ENCODE data around the gene XPA. TPM values are rescaled to one million over a fixed set of nuclear protein-coding genes. Genes with fewer than 3 reads are reported as not detected.
A peak's percentile ranks its signal among the peaks of the same experiment; 100 is the strongest.
"Not testable (repeated sequence)": the region's sequence is repeated elsewhere in the genome, so short reads cannot be mapped to it uniquely, and the experiment has no call there.

The XPA gene
- polyA plus RNA-seq, 3 donors, result 2.9 to 15.8 (median 15.4) TPM

DNA sequence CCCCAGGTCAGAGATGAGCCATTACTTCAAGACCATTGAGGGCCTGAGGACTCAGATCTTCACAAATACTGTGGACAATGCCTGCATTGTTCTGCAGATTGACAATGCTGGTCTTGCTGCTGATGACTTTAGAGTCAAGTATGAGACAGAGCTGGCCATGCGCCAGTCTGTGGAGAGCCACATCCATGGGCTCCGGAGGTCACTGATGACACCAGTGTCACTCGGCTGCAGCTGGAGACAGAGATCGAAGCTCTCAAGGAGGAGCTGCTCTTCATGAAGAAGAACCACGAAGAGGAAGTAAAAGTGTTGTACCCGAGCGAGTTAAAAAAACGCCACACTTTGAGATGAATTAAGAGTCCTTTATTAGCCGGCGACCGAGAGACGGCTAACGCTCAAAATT is 2.1 kb upstream of the XPA start:
- intact Hi-C loops (cut with micrococcal nuclease), result loop anchor here in 1 of 2 donors (10.0 kb wide), 1 partner anchor 64 kb away; the partner anchor contains the start of genes NCBP1 and TSTD2
- H3K27me3 Mint-ChIP-seq (ENCODE audit: low read depth in 3 of 3), result peaks cover 15 to 23% (median 18%) of the 10 kb centered on the region in 3 donors

DNA sequence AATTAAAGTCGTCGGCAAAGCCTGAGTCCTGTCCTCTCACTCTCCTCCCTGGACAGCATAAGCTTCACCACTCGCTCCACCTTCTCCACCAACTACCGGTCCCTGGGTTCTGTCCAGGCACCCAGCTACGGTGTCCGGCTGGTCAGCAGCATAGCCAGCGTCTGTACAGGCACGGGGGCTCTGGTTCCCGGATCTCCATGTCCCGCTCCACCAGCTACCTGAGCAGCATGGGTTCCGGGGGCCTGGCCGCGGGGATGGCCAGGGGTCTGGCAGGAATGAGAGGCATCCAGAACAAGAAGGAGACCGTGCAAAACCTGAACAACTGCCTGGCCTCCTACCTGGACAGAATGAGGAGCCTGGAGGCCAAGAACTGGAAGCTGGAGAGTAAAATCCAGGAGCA is 1.7 kb upstream of the XPA start:
- Histone ChIP-seq H3K9me3 (replicated peaks in 1 of 2; ENCODE audit: control insufficient read depth in 1 of 2, insufficient read depth in 1 of 2, low read length in 2 of 2) (no peaks in the 10 kb centered on the region), H3K27ac (ENCODE audit: low read depth in 1 of 2, low read length in 2 of 2) (no peak overlapping the region), H3K9ac (ENCODE audit: insufficient read depth, low read length, poor library complexity, severe bottlenecking) (no peak overlapping the region), H2AFZ (ENCODE audit: insufficient read depth, low read depth, low read length, poor library complexity, severe bottlenecking) (peak overlapping the region; percentile 56), H3K79me2 (ENCODE audit: insufficient read depth, low read length) (peaks cover 26% of the 10 kb centered on the region), H3K27me3 (ENCODE audit: control insufficient read depth in 2 of 2, insufficient read depth in 2 of 2, low read length in 2 of 2) (peaks cover 0 to 5% of the 10 kb centered on the region in 2 donors), H3K36me3 (replicated peaks in 1 of 2; ENCODE audit: control insufficient read depth in 1 of 2, insufficient read depth in 2 of 2, low read length in 2 of 2) (no peaks in the 10 kb centered on the region), H3K4me1 (ENCODE audit: control insufficient read depth in 1 of 2, insufficient read depth in 2 of 2, low read length in 2 of 2) (peaks cover 31 to 38% of the 10 kb centered on the region in 2 donors), H3K4me2 (replicated peaks; ENCODE audit: extremely low read depth, low read length, poor library complexity, severe bottlenecking) (no peak overlapping the region), H3K4me3 (replicated peaks in 1 of 3; ENCODE audit: low read depth in 2 of 3, low read length in 3 of 3) (peak overlapping the region in 1 of 3 experiments; percentile 18), H4K20me1 (ENCODE audit: insufficient read depth, low read length) (peaks cover 14% of the 10 kb centered on the region)
- no peak for DNase-seq
- peaks cover 47% of the 10 kb centered on the region for H3K4me1 Mint-ChIP-seq
- TF ChIP-seq, protein P1, sequence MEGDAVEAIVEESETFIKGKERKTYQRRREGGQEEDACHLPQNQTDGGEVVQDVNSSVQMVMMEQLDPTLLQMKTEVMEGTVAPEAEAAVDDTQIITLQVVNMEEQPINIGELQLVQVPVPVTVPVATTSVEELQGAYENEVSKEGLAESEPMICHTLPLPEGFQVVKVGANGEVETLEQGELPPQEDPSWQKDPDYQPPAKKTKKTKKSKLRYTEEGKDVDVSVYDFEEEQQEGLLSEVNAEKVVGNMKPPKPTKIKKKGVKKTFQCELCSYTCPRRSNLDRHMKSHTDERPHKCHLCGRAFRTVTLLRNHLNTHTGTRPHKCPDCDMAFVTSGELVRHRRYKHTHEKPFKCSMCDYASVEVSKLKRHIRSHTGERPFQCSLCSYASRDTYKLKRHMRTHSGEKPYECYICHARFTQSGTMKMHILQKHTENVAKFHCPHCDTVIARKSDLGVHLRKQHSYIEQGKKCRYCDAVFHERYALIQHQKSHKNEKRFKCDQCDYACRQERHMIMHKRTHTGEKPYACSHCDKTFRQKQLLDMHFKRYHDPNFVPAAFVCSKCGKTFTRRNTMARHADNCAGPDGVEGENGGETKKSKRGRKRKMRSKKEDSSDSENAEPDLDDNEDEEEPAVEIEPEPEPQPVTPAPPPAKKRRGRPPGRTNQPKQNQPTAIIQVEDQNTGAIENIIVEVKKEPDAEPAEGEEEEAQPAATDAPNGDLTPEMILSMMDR (IDR thresholded peaks at IDR 0.05), result no peak
- H3K4me3 Mint-ChIP-seq, result no peak overlapping the region
- peaks cover 13 to 19% (median 18%) of the 10 kb centered on the region in 3 donors for H3K27me3 Mint-ChIP-seq (ENCODE audit: low read depth in 3 of 3)
- peak overlapping the region in 1 of 7 donors; percentile 30 for H3K27ac Mint-ChIP-seq
- intact Hi-C loops (cut with micrococcal nuclease), result loop anchor here in 1 of 2 donors (10.0 kb wide), 1 partner anchor 64 kb away; the partner anchor contains the start of genes NCBP1 and TSTD2
- H3K9me3 Mint-ChIP-seq, result no peaks in the 10 kb centered on the region
- 96% methylated on average over 14 of the region's 14 CpGs for WGBS (ENCODE audit: insufficient coverage)
- peaks cover 0 to 6% of the 10 kb centered on the region in 2 donors for H3K36me3 Mint-ChIP-seq

More for the DNA sequence above, 2.1 kb upstream of the XPA start:
- not testable (repeated sequence) for H3K4me2 ChIP-seq (replicated peaks; ENCODE audit: extremely low read depth, low read length, poor library complexity, severe bottlenecking); H3K36me3 ChIP-seq (replicated peaks in 1 of 2; ENCODE audit: control insufficient read depth in 1 of 2, insufficient read depth in 2 of 2, low read length in 2 of 2); H3K36me3 Mint-ChIP-seq; H3K9me3 Mint-ChIP-seq; H3K27ac ChIP-seq (ENCODE audit: low read depth in 1 of 2, low read length in 2 of 2); H3K9me3 ChIP-seq (replicated peaks in 1 of 2; ENCODE audit: control insufficient read depth in 1 of 2, insufficient read depth in 1 of 2, low read length in 2 of 2); H3K9ac ChIP-seq (ENCODE audit: insufficient read depth, low read length, poor library complexity, severe bottlenecking); H3K27me3 ChIP-seq (ENCODE audit: control insufficient read depth in 2 of 2, insufficient read depth in 2 of 2, low read length in 2 of 2)
- peak overlapping the region; percentile 61 to 73 for H3K4me3 Mint-ChIP-seq
- Histone ChIP-seq H4K20me1 (ENCODE audit: insufficient read depth, low read length) (peaks cover 13% of the 10 kb centered on the region), H2AFZ (ENCODE audit: insufficient read depth, low read depth, low read length, poor library complexity, severe bottlenecking) (peak overlapping the region; percentile 56), H3K4me3 (replicated peaks in 1 of 3; ENCODE audit: low read depth in 2 of 3, low read length in 3 of 3) (peak overlapping the region in 1 of 3 experiments; percentile 18), H3K79me2 (ENCODE audit: insufficient read depth, low read length) (peaks cover 22% of the 10 kb centered on the region), H3K4me1 (ENCODE audit: control insufficient read depth in 1 of 2, insufficient read depth in 2 of 2, low read length in 2 of 2) (peaks cover 31 to 37% of the 10 kb centered on the region in 2 donors)
- DNase-seq, result peak; percentile 11 to 28 (median 23)
- H3K27ac Mint-ChIP-seq, result peak overlapping the region in 3 of 7 donors; percentile 37 to 59 (median 48)
- WGBS (ENCODE audit: insufficient coverage), result 13% methylated on average over 8 of the region's 13 CpGs
- peaks cover 43% of the 10 kb centered on the region for H3K4me1 Mint-ChIP-seq
